HEK293 (cell line): Measurements from ENCODE around the gene MLLT10.

ENCODE experiments used
- CTCF ChIA-PET: fragments of 350-600 bp; formaldehyde crosslinking; extraction: SDS; loops from one replicate; lab custom pipeline; 2021; ENCODE audit warnings: antibody characterized with exemption; lab: Yijun Ruan, JAX
- POLR2A ChIA-PET: fragments of 300-600 bp; formaldehyde crosslinking; extraction: SDS; loops from one replicate; lab custom pipeline; 2020; ENCODE audit warnings: antibody characterized with exemption, inconsistent platforms; lab: Yijun Ruan, JAX
- H3K27ac ChIP-seq: fragments of 200-500 bp; sonication (Bioruptor generic); 2 replicates; pipeline ENCODE4 v1.5.1; 2014; ENCODE audit warnings: low read depth, low read length, control low read depth, inconsistent platforms; ENCODE audit errors: extremely low read depth
- H3K36me3 ChIP-seq, 2 experiments: fragments of 200-500 bp in 1 of 2; sonication (Bioruptor generic) in 1 of 2; 1 replicate in 1 of 2; 2 replicates in 1 of 2; pipeline ENCODE4 v1.5.1; 2014 to 2017; ENCODE audit warnings: inconsistent platforms in 2 of 2, low read length in 2 of 2; ENCODE audit not compliant: control insufficient read depth in 2 of 2, insufficient read depth in 1 of 2
- H3K4me1 ChIP-seq: fragments of 200-500 bp; sonication (Bioruptor generic); 2 replicates; pipeline ENCODE4 v1.5.1; 2014; ENCODE audit warnings: mild to moderate bottlenecking, low read length, inconsistent platforms; ENCODE audit not compliant: control insufficient read depth, insufficient read depth
- H3K4me3 ChIP-seq: 2 replicates; pipeline ENCODE4 v1.5.1; 2011; ENCODE audit warnings: low read depth, mild to moderate bottlenecking, control low read depth, low read length, moderate library complexity
- H3K9me3 ChIP-seq: fragments of 200-500 bp; sonication (Bioruptor generic); 2 replicates; pipeline ENCODE4 v1.5.1; 2014; ENCODE audit warnings: low read depth, low read length, inconsistent platforms; ENCODE audit not compliant: control insufficient read depth, insufficient read depth
- AEBP2 ChIP-seq: fragments of 450-650 bp; formaldehyde crosslinking; IDR thresholded peaks from 2 replicates; pipeline ENCODE4 v1.5.1; 2016; ENCODE audit warnings: missing biosample characterization, missing genetic modification characterization, borderline replicate concordance
- HOXD13 ChIP-seq: sonication (generic); formaldehyde crosslinking; IDR thresholded peaks from 2 replicates; pipeline ENCODE4 v1.8.0; 2022; ENCODE audit warnings: missing genetic modification reagents, borderline replicate concordance
- OSR2 ChIP-seq: fragments of 450-650 bp; formaldehyde crosslinking; IDR thresholded peaks from 2 replicates; pipeline ENCODE4 v1.5.1; 2016; ENCODE audit warnings: missing biosample characterization, missing genetic modification characterization
- SCRT1 ChIP-seq: fragments of 450-650 bp; formaldehyde crosslinking; IDR thresholded peaks from 2 replicates; pipeline ENCODE4 v1.5.1; 2016; ENCODE audit warnings: missing biosample characterization, missing genetic modification characterization, borderline replicate concordance
- WT1 ChIP-seq: fragments of 450-650 bp; formaldehyde crosslinking; IDR thresholded peaks from 2 replicates; pipeline ENCODE4 v1.5.1; 2016; ENCODE audit warnings: missing biosample characterization, missing genetic modification characterization
- YY1 ChIP-seq: fragments of 450-650 bp; formaldehyde crosslinking; IDR thresholded peaks from 2 replicates; pipeline ENCODE4 v1.5.1; 2018; ENCODE audit warnings: missing biosample characterization, missing genetic modification characterization
- ZFP3 ChIP-seq: fragments of 450-650 bp; formaldehyde crosslinking; IDR thresholded peaks from 2 replicates; pipeline ENCODE4 v1.5.1; 2016; ENCODE audit warnings: low read depth, missing biosample characterization, missing genetic modification characterization
- ZFP37 ChIP-seq: fragments of 450-650 bp; formaldehyde crosslinking; IDR thresholded peaks from 2 replicates; pipeline ENCODE4 v1.5.1; 2016; ENCODE audit warnings: missing biosample characterization, missing genetic modification characterization
- ZFP41 ChIP-seq: fragments of 450-650 bp; formaldehyde crosslinking; IDR thresholded peaks from 2 replicates; pipeline ENCODE4 v1.5.1; 2016; ENCODE audit warnings: missing biosample characterization, missing genetic modification characterization, borderline replicate concordance
- ZNF202 ChIP-seq: fragments of 450-650 bp; formaldehyde crosslinking; IDR thresholded peaks from 2 replicates; pipeline ENCODE4 v1.5.1; 2016; ENCODE audit warnings: missing biosample characterization, missing genetic modification characterization, borderline replicate concordance
- ZNF211 ChIP-seq: fragments of 450-650 bp; formaldehyde crosslinking; IDR thresholded peaks from 2 replicates; pipeline ENCODE4 v1.5.1; 2016; ENCODE audit warnings: low read depth, missing biosample characterization, missing genetic modification characterization
- ZNF292 ChIP-seq: fragments of 450-650 bp; formaldehyde crosslinking; IDR thresholded peaks from 2 replicates; pipeline ENCODE4 v1.5.1; 2016; ENCODE audit warnings: low read depth, missing biosample characterization, missing genetic modification characterization, borderline replicate concordance
- ZNF302 ChIP-seq: fragments of 450-650 bp; formaldehyde crosslinking; IDR thresholded peaks from 2 replicates; pipeline ENCODE4 v1.5.1; 2016; ENCODE audit warnings: missing biosample characterization, missing genetic modification characterization, low read depth
- ZNF335 ChIP-seq: fragments of 450-650 bp; formaldehyde crosslinking; conservative IDR thresholded peaks from 2 replicates; pipeline ENCODE4 v1.5.1; 2016; ENCODE audit warnings: missing biosample characterization, missing genetic modification characterization
- ZNF510 ChIP-seq: fragments of 450-650 bp; formaldehyde crosslinking; IDR thresholded peaks from 2 replicates; pipeline ENCODE4 v1.5.1; 2018; ENCODE audit warnings: mild to moderate bottlenecking, missing genetic modification characterization, missing biosample characterization; ENCODE audit not compliant: insufficient replicate concordance
- ZNF521 ChIP-seq: fragments of 450-650 bp; formaldehyde crosslinking; IDR thresholded peaks from 2 replicates; pipeline ENCODE4 v1.5.1; 2017; ENCODE audit warnings: missing biosample characterization, mild to moderate bottlenecking, missing genetic modification characterization
- ZNF529 ChIP-seq: fragments of 450-650 bp; formaldehyde crosslinking; IDR thresholded peaks from 2 replicates; pipeline ENCODE4 v1.5.1; 2017; ENCODE audit warnings: missing genetic modification characterization, missing biosample characterization; ENCODE audit not compliant: insufficient replicate concordance
- ZNF548 ChIP-seq: fragments of 450-650 bp; formaldehyde crosslinking; IDR thresholded peaks from 2 replicates; pipeline ENCODE4 v1.5.1; 2016; ENCODE audit warnings: missing biosample characterization, missing genetic modification characterization
- ZNF549 ChIP-seq: fragments of 450-650 bp; IDR thresholded peaks from 2 replicates; pipeline ENCODE4 v1.5.1; 2018; ENCODE audit warnings: missing biosample characterization, missing genetic modification characterization, mild to moderate bottlenecking, inconsistent platforms, moderate library complexity
- ZNF600 ChIP-seq: fragments of 450-650 bp; formaldehyde crosslinking; IDR thresholded peaks from 2 replicates; pipeline ENCODE4 v1.5.1; 2016; ENCODE audit warnings: missing biosample characterization, missing genetic modification characterization
- ZNF610 ChIP-seq: fragments of 450-650 bp; formaldehyde crosslinking; IDR thresholded peaks from 2 replicates; pipeline ENCODE4 v1.5.1; 2016; ENCODE audit warnings: missing biosample characterization, missing genetic modification characterization, borderline replicate concordance
- ZNF677 ChIP-seq: fragments of 450-650 bp; IDR thresholded peaks from 2 replicates; pipeline ENCODE4 v1.5.0; 2018; ENCODE audit warnings: missing biosample characterization, mild to moderate bottlenecking, missing genetic modification characterization, moderate library complexity
- ZNF707 ChIP-seq: fragments of 450-650 bp; formaldehyde crosslinking; IDR thresholded peaks from 2 replicates; pipeline ENCODE4 v1.5.1; 2016; ENCODE audit warnings: missing biosample characterization, missing genetic modification characterization
- ZNF76 ChIP-seq: fragments of 450-650 bp; formaldehyde crosslinking; IDR thresholded peaks from 2 replicates; pipeline ENCODE4; 2016; ENCODE audit warnings: low read depth, missing biosample characterization, missing genetic modification characterization, borderline replicate concordance
- ZNF777 ChIP-seq: fragments of 450-650 bp; formaldehyde crosslinking; IDR thresholded peaks from 2 replicates; pipeline ENCODE4 v1.5.1; 2017; ENCODE audit warnings: missing biosample characterization, missing genetic modification characterization, borderline replicate concordance
- ZNF785 ChIP-seq: fragments of 450-650 bp; formaldehyde crosslinking; IDR thresholded peaks from 2 replicates; pipeline ENCODE4 v1.5.1; 2016; ENCODE audit warnings: missing biosample characterization, missing genetic modification characterization
- ZSCAN4 ChIP-seq: fragments of 450-650 bp; formaldehyde crosslinking; IDR thresholded peaks from 2 replicates; pipeline ENCODE4 v1.5.1; 2017; ENCODE audit warnings: missing biosample characterization, missing genetic modification characterization
- TF ChIP-seq, protein P1 (sequence below): fragments of 450-650 bp; formaldehyde crosslinking; IDR thresholded peaks from 2 replicates; pipeline ENCODE4 v1.5.1; 2016; ENCODE audit warnings: missing biosample characterization, missing genetic modification characterization
- TF ChIP-seq, protein P2 (sequence below): fragments of 450-650 bp; formaldehyde crosslinking; IDR thresholded peaks from 2 replicates; pipeline ENCODE4 v1.5.1; 2016; ENCODE audit warnings: missing biosample characterization, missing genetic modification characterization
- TF ChIP-seq, protein P3 (sequence below): fragments of 450-650 bp; IDR thresholded peaks from 2 replicates; pipeline ENCODE4 v1.5.1; 2018; ENCODE audit warnings: missing biosample characterization, mild to moderate bottlenecking, missing genetic modification characterization

Gene MLLT10

GRCh38 chr10:21518641-21519396 lies 15.2 kb upstream of the MLLT10 start:
- H3K9me3 ChIP-seq = no peaks in the 10 kb centered on the region
- H3K27ac ChIP-seq = peak overlapping the region; percentile 85
- ChIA-PET POLR2A (interaction anchor here (0.6 to 3.2 kb wide), 13 partner anchors 8 to 485 kb away, joined by 3 to 23 read pairs (median 6); partner anchors contain the start of gene MLLT10), CTCF (interaction anchor here (0.6 to 1.4 kb wide), 6 partner anchors 21 to 1682 kb away, joined by 3 read pairs; no protein-coding TSS in a partner anchor)
- peaks cover 31% of the 10 kb centered on the region for H3K4me1 ChIP-seq
- no peaks in the 10 kb centered on the region for H3K36me3 ChIP-seq
- H3K4me3 ChIP-seq = peak overlapping the region; percentile 65
- TF ChIP-seq AEBP2 (tag by site-specific recombination) = no peak
- peak; percentile 85 for TF ChIP-seq ZNF600 (tag by site-specific recombination)
- no peak for TF ChIP-seq SCRT1 (tag by site-specific recombination)
- TF ChIP-seq, protein P1, sequence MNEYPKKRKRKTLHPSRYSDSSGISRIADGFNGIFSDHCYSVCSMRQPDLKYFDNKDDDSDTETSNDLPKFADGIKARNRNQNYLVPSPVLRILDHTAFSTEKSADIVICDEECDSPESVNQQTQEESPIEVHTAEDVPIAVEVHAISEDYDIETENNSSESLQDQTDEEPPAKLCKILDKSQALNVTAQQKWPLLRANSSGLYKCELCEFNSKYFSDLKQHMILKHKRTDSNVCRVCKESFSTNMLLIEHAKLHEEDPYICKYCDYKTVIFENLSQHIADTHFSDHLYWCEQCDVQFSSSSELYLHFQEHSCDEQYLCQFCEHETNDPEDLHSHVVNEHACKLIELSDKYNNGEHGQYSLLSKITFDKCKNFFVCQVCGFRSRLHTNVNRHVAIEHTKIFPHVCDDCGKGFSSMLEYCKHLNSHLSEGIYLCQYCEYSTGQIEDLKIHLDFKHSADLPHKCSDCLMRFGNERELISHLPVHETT (tag by site-specific recombination) = no peak
- TF ChIP-seq ZFP41 (tag by site-specific recombination) = no peak
- TF ChIP-seq ZNF610 (tag by site-specific recombination) = no peak
- no peak for TF ChIP-seq ZFP37
- TF ChIP-seq ZSCAN4 (tag by site-specific recombination) = no peak
- TF ChIP-seq ZNF707 = no peak
- no peak for TF ChIP-seq ZNF211 (tag by site-specific recombination)
- TF ChIP-seq ZNF549 (tag by site-specific recombination) = no peak
- TF ChIP-seq ZNF302 (tag by site-specific recombination) = no peak
- no peak for TF ChIP-seq ZNF785 (tag by site-specific recombination)
- no peak for TF ChIP-seq ZNF548 (tag by site-specific recombination)
- TF ChIP-seq OSR2 (tag by site-specific recombination) = no peak
- peak; percentile 13 for TF ChIP-seq ZNF510
- no peak for TF ChIP-seq ZNF202 (tag by site-specific recombination)
- TF ChIP-seq, protein P2, sequence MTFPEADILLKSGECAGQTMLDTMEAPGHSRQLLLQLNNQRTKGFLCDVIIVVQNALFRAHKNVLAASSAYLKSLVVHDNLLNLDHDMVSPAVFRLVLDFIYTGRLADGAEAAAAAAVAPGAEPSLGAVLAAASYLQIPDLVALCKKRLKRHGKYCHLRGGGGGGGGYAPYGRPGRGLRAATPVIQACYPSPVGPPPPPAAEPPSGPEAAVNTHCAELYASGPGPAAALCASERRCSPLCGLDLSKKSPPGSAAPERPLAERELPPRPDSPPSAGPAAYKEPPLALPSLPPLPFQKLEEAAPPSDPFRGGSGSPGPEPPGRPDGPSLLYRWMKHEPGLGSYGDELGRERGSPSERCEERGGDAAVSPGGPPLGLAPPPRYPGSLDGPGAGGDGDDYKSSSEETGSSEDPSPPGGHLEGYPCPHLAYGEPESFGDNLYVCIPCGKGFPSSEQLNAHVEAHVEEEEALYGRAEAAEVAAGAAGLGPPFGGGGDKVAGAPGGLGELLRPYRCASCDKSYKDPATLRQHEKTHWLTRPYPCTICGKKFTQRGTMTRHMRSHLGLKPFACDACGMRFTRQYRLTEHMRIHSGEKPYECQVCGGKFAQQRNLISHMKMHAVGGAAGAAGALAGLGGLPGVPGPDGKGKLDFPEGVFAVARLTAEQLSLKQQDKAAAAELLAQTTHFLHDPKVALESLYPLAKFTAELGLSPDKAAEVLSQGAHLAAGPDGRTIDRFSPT (tag by site-specific recombination) = no peak
- TF ChIP-seq WT1 (tag by site-specific recombination) = no peak
- TF ChIP-seq ZNF76 (tag by site-specific recombination) = no peak
- TF ChIP-seq ZNF677 (tag by site-specific recombination) = no peak
- TF ChIP-seq YY1 (tag by site-specific recombination) = no peak
- peak; percentile 56 for TF ChIP-seq ZNF335 (tag by site-specific recombination)
- no peak for TF ChIP-seq ZNF777 (tag by site-specific recombination)
- TF ChIP-seq ZNF521 (tag by site-specific recombination) = no peak
- TF ChIP-seq ZFP3 (tag by site-specific recombination) = no peak
- TF ChIP-seq, protein P3, sequence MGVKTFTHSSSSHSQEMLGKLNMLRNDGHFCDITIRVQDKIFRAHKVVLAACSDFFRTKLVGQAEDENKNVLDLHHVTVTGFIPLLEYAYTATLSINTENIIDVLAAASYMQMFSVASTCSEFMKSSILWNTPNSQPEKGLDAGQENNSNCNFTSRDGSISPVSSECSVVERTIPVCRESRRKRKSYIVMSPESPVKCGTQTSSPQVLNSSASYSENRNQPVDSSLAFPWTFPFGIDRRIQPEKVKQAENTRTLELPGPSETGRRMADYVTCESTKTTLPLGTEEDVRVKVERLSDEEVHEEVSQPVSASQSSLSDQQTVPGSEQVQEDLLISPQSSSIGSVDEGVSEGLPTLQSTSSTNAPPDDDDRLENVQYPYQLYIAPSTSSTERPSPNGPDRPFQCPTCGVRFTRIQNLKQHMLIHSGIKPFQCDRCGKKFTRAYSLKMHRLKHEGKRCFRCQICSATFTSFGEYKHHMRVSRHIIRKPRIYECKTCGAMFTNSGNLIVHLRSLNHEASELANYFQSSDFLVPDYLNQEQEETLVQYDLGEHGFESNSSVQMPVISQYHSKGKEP (tag by site-specific recombination) = no peak
- TF ChIP-seq HOXD13 (CRISPR knock-in tag) = no peak
- no peak for TF ChIP-seq ZNF292 (tag by site-specific recombination)
- TF ChIP-seq ZNF529 = no peak
